Activated T-helper 2 cell treated with anti-CD3 and anti-CD28 coated beads, Interferon-gamma antibody, Interleukin-2, Interleukin-4, amounts not matched to agents 10 μg/mL and 5 μg/mL and 100 μg/mL, durations not matched to agents 14 hours and 24 hours and 36 hours (primary cell): ENCODE data around the gene TOX2. TPM values are rescaled to one million over a fixed set of nuclear protein-coding genes. Genes with fewer than 3 reads are reported as not detected.

ENCODE experiments used
- DNase-seq: peaks from one replicate; pipeline ENCODE4 v3.0.0; 2021; ENCODE audit warnings: low spot score
- H3K27ac Mint-ChIP-seq: one replicate; pipeline ENCODE4 v1.8.0; 2021; ENCODE audit warnings: mixed read lengths
- H3K27me3 Mint-ChIP-seq: one replicate; pipeline ENCODE4 v1.8.0; 2021; ENCODE audit warnings: low read depth, mixed read lengths
- H3K36me3 Mint-ChIP-seq: one replicate; pipeline ENCODE4 v1.8.0; 2021; ENCODE audit warnings: low read depth, mixed read lengths
- H3K4me1 Mint-ChIP-seq: one replicate; pipeline ENCODE4 v1.8.0; 2021; ENCODE audit warnings: low read depth, mixed read lengths
- H3K4me3 Mint-ChIP-seq: one replicate; pipeline ENCODE4 v1.8.0; 2021; ENCODE audit warnings: low read depth, mild to moderate bottlenecking, moderate library complexity, mixed read lengths
- H3K9me3 Mint-ChIP-seq: one replicate; pipeline ENCODE4 v1.8.0; 2021; ENCODE audit warnings: mixed read lengths
- intact Hi-C: fragments of 100-400 bp; cut with micrococcal nuclease; formaldehyde crosslinking; loops from one replicate; pipeline ENCODE4 v1.15.1; 2023
- total RNA-seq: library from RNA; stranded (reverse); gene quantifications from 2 replicates; pipeline ENCODE4 v1.2.3, GENCODE V29; 2022

Gene TOX2
- total RNA-seq, 1 donor from 2014 or later = 2.4 TPM

- no peaks in the 10 kb centered on the region for H3K9me3 Mint-ChIP-seq
- peaks cover 8% of the 10 kb centered on the region for H3K27me3 Mint-ChIP-seq
- H3K4me3 Mint-ChIP-seq = no peak overlapping the region
- intact Hi-C loops = no loop called here
- no peaks in the 10 kb centered on the region for H3K36me3 Mint-ChIP-seq
- DNase-seq = no peak
- H3K4me1 Mint-ChIP-seq = peaks cover 18% of the 10 kb centered on the region
- no peak overlapping the region for H3K27ac Mint-ChIP-seq
Measured at GRCh38 chr20:43968341-43969000, 53.8 kb downstream of the TOX2 start.

- Mint-ChIP-seq H3K4me1 (peaks cover 18% of the 10 kb centered on the region), H3K4me3 (no peak overlapping the region), H3K9me3 (no peaks in the 10 kb centered on the region), H3K27ac (no peak overlapping the region), H3K36me3 (no peaks in the 10 kb centered on the region), H3K27me3 (peaks cover 8% of the 10 kb centered on the region)
- no peak for DNase-seq
- intact Hi-C loops = no loop called here
Measured at GRCh38 chr20:43969028-43969447, 54.4 kb downstream of the TOX2 start.

GRCh38 chr20:43969501-43970182 lies 55.0 kb downstream of the TOX2 start:
- no peak for DNase-seq
- intact Hi-C loops = loop anchor here (2.0 kb wide), 1 partner anchor 15 kb away; no protein-coding TSS in a partner anchor
- Mint-ChIP-seq H3K27ac (no peak overlapping the region), H3K4me3 (no peak overlapping the region), H3K4me1 (peaks cover 13% of the 10 kb centered on the region), H3K36me3 (no peaks in the 10 kb centered on the region), H3K9me3 (no peaks in the 10 kb centered on the region), H3K27me3 (peaks cover 4% of the 10 kb centered on the region)

- H3K4me1 Mint-ChIP-seq = peaks cover 19% of the 10 kb centered on the region
- H3K27me3 Mint-ChIP-seq = peaks cover 7% of the 10 kb centered on the region
- H3K9me3 Mint-ChIP-seq = peaks cover 10% of the 10 kb centered on the region
- H3K27ac Mint-ChIP-seq = no peak overlapping the region
- DNase-seq = no peak
- intact Hi-C loops = loop anchor here (2.0 kb wide), 1 partner anchor 16 kb away; no protein-coding TSS in a partner anchor
- H3K4me3 Mint-ChIP-seq = no peak overlapping the region
- H3K36me3 Mint-ChIP-seq = peaks cover 8% of the 10 kb centered on the region
Measured at GRCh38 chr20:43971267-43971666, 56.6 kb downstream of the TOX2 start.

- peaks cover 12% of the 10 kb centered on the region for H3K36me3 Mint-ChIP-seq
- no peak overlapping the region for H3K27ac Mint-ChIP-seq
Measured at GRCh38 chr20:43972051-43972450, 57.4 kb downstream of the TOX2 start.

GRCh38 chr20:43972692-43973091 lies 58.0 kb downstream of the TOX2 start:
- DNase-seq = no peak
- Mint-ChIP-seq H3K36me3 (peaks cover 12% of the 10 kb centered on the region), H3K27ac (no peak overlapping the region), H3K27me3 (peaks cover 7% of the 10 kb centered on the region), H3K4me3 (no peak overlapping the region), H3K9me3 (peaks cover 14% of the 10 kb centered on the region), H3K4me1 (peaks cover 19% of the 10 kb centered on the region)
- intact Hi-C loops = no loop called here

More at GRCh38 chr20:43972051-43972450, 57.4 kb downstream of the TOX2 start:
- intact Hi-C loops = no loop called here
- H3K27me3 Mint-ChIP-seq = peaks cover 7% of the 10 kb centered on the region
- no peak overlapping the region for H3K4me3 Mint-ChIP-seq
- no peak for DNase-seq
- peaks cover 19% of the 10 kb centered on the region for H3K4me1 Mint-ChIP-seq
- peaks cover 14% of the 10 kb centered on the region for H3K9me3 Mint-ChIP-seq

- intact Hi-C loops = no loop called here
- peaks cover 12% of the 10 kb centered on the region for H3K36me3 Mint-ChIP-seq
- H3K27me3 Mint-ChIP-seq = peaks cover 7% of the 10 kb centered on the region
- no peak overlapping the region for H3K4me3 Mint-ChIP-seq
- no peak for DNase-seq
- peaks cover 21% of the 10 kb centered on the region for H3K4me1 Mint-ChIP-seq
- H3K9me3 Mint-ChIP-seq = peaks cover 14% of the 10 kb centered on the region
- H3K27ac Mint-ChIP-seq = no peak overlapping the region
Measured at GRCh38 chr20:43973231-43973630, 58.6 kb downstream of the TOX2 start.

GRCh38 chr20:43973671-43974450 lies 59.2 kb downstream of the TOX2 start:
- no peak overlapping the region for H3K27ac Mint-ChIP-seq
- H3K27me3 Mint-ChIP-seq = peaks cover 7% of the 10 kb centered on the region
- peaks cover 22% of the 10 kb centered on the region for H3K4me1 Mint-ChIP-seq
- intact Hi-C loops = no loop called here
- no peak overlapping the region for H3K4me3 Mint-ChIP-seq
- no peak for DNase-seq
- H3K36me3 Mint-ChIP-seq = peaks cover 16% of the 10 kb centered on the region
- peaks cover 14% of the 10 kb centered on the region for H3K9me3 Mint-ChIP-seq

- Mint-ChIP-seq H3K27me3 (peaks cover 13% of the 10 kb centered on the region), H3K36me3 (peaks cover 21% of the 10 kb centered on the region), H3K27ac (no peak overlapping the region), H3K4me3 (no peak overlapping the region), H3K9me3 (peaks cover 14% of the 10 kb centered on the region), H3K4me1 (peaks cover 22% of the 10 kb centered on the region)
- DNase-seq = no peak
- intact Hi-C loops = no loop called here
Measured at GRCh38 chr20:43974695-43975094, 60.0 kb downstream of the TOX2 start.

GRCh38 chr20:43975096-43975768 lies 60.6 kb downstream of the TOX2 start:
- Mint-ChIP-seq H3K27me3 (peaks cover 17% of the 10 kb centered on the region), H3K36me3 (peaks cover 23% of the 10 kb centered on the region), H3K27ac (no peak overlapping the region), H3K4me3 (no peak overlapping the region), H3K4me1 (peaks cover 22% of the 10 kb centered on the region), H3K9me3 (peaks cover 14% of the 10 kb centered on the region)
- intact Hi-C loops = no loop called here
- no peak for DNase-seq

- Mint-ChIP-seq H3K27me3 (peaks cover 17% of the 10 kb centered on the region), H3K27ac (no peak overlapping the region), H3K4me1 (peaks cover 21% of the 10 kb centered on the region), H3K4me3 (no peak overlapping the region), H3K36me3 (peaks cover 23% of the 10 kb centered on the region), H3K9me3 (peaks cover 14% of the 10 kb centered on the region)
- intact Hi-C loops = no loop called here
- no peak for DNase-seq
Measured at GRCh38 chr20:43976547-43976946, 61.9 kb downstream of the TOX2 start.

GRCh38 chr20:43977252-43977651 lies 62.6 kb downstream of the TOX2 start:
- intact Hi-C loops = no loop called here
- peaks cover 22% of the 10 kb centered on the region for H3K4me1 Mint-ChIP-seq
- no peak overlapping the region for H3K4me3 Mint-ChIP-seq
- no peak for DNase-seq
- peaks cover 23% of the 10 kb centered on the region for H3K36me3 Mint-ChIP-seq
- peaks cover 17% of the 10 kb centered on the region for H3K27me3 Mint-ChIP-seq
- peaks cover 14% of the 10 kb centered on the region for H3K9me3 Mint-ChIP-seq
- H3K27ac Mint-ChIP-seq = no peak overlapping the region
